HepG2 (cell line): ENCODE data around the gene ABAT. TPM values are rescaled to one million over a fixed set of nuclear protein-coding genes. Genes with fewer than 3 reads are reported as not detected.
A peak's percentile ranks its signal among the peaks of the same experiment; 100 is the strongest.

Experiments used
- HMGXB4 ChIP-seq, 2 experiments: sonication (generic) in 1 of 2; formaldehyde crosslinking in 1 of 2; IDR thresholded peaks; 2 replicates each; pipeline versions ENCODE4 v1.4.0 to v1.6.1; 2018 to 2020; ENCODE audit warnings: missing genetic modification reagents in 2 of 2, borderline replicate concordance in 1 of 2, low read depth in 1 of 2, mild to moderate bottlenecking in 1 of 2, missing biosample characterization in 1 of 2
- HNF4A ChIP-seq: sonication (generic); formaldehyde crosslinking; IDR thresholded peaks from 2 replicates; pipeline ENCODE4 v1.4.0; 2020; ENCODE audit warnings: missing genetic modification reagents
- HNF4G ChIP-seq, 2 experiments: sonication (generic) in 1 of 2; formaldehyde crosslinking in 1 of 2; IDR thresholded peaks; 2 replicates each; pipeline versions ENCODE4 v1.4.0 to v1.6.1; 2011 to 2020; ENCODE audit warnings: borderline replicate concordance in 2 of 2, low read depth in 2 of 2, mild to moderate bottlenecking in 2 of 2, low read length in 1 of 2, missing genetic modification reagents in 1 of 2, moderate library complexity in 1 of 2
- IKZF4 ChIP-seq: sonication (generic); formaldehyde crosslinking; IDR thresholded peaks from 2 replicates; pipeline ENCODE4 v1.5.1; 2020; ENCODE audit warnings: borderline replicate concordance, mild to moderate bottlenecking, low read depth, missing genetic modification reagents; ENCODE audit errors: not compliant biosample characterization
- MEIS2 ChIP-seq: sonication (generic); formaldehyde crosslinking; IDR thresholded peaks from 2 replicates; pipeline ENCODE4 v1.9.0; 2021; ENCODE audit warnings: mild to moderate bottlenecking, missing genetic modification reagents
- PAF1 ChIP-seq: IDR thresholded peaks from 2 replicates; pipeline ENCODE4 v1.6.1; 2016; ENCODE audit warnings: missing genetic modification reagents, missing compliant biosample characterization
- PATZ1 ChIP-seq: sonication (generic); formaldehyde crosslinking; IDR thresholded peaks from 2 replicates; pipeline ENCODE4 v1.4.0; 2020; ENCODE audit warnings: missing genetic modification reagents
- SKI ChIP-seq: fragments of 450-650 bp; IDR thresholded peaks from one replicate; pipeline ENCODE4 v1.6.1; 2018; ENCODE audit warnings: mild to moderate bottlenecking; ENCODE audit not compliant: partially characterized antibody
- SOX13 ChIP-seq, 3 experiments: fragments of 450-650 bp in 1 of 3; sonication (generic) in 1 of 3; formaldehyde crosslinking in 1 of 3; IDR thresholded peaks in 2 of 3; conservative IDR thresholded peaks in 1 of 3; 2 replicates each; pipeline versions ENCODE4 v1.5.0 to v1.6.1; 2016 to 2020; ENCODE audit warnings: antibody characterized with exemption in 1 of 3, mild to moderate bottlenecking in 1 of 3, missing compliant biosample characterization in 1 of 3, missing genetic modification reagents in 1 of 3, moderate library complexity in 1 of 3
- ZBTB4 ChIP-seq: sonication (generic); formaldehyde crosslinking; IDR thresholded peaks from 2 replicates; pipeline ENCODE4 v1.4.0; 2020; ENCODE audit warnings: missing genetic modification reagents, mild to moderate bottlenecking, borderline replicate concordance
- ZNF292 ChIP-seq: sonication (generic); formaldehyde crosslinking; IDR thresholded peaks from 2 replicates; pipeline ENCODE4 v1.8.1; 2022; ENCODE audit warnings: mild to moderate bottlenecking, low read depth, missing genetic modification reagents, borderline replicate concordance
- ZNF496 ChIP-seq: sonication (generic); formaldehyde crosslinking; IDR thresholded peaks from 2 replicates; pipeline ENCODE4 v1.8.1; 2023; ENCODE audit warnings: mild to moderate bottlenecking, moderate library complexity, missing genetic modification reagents; ENCODE audit not compliant: insufficient replicate concordance
- ZNF616 ChIP-seq: sonication (generic); formaldehyde crosslinking; IDR thresholded peaks from 2 replicates; pipeline ENCODE4 v1.5.0; 2020; ENCODE audit warnings: low read depth, mild to moderate bottlenecking, missing genetic modification reagents
- polyA plus RNA-seq, 8 experiments: library from polyadenylated mRNA; depleted of rRNA in 3 of 8; stranded (reverse) in 7 of 8; unstranded in 1 of 8; fragments of >200 nt; fragmentation: Illumina TruSeq in 4 of 8; extraction: Trizol in 4 of 8; gene quantifications; 2 replicates each; pipeline versions ENCODE4 v1.2.1 to v1.2.3, GENCODE V29; 2011 to 2016; ENCODE audit warnings: low read depth in 4 of 8, missing spikeins in 1 of 8, mixed read lengths in 1 of 8; ENCODE audit not compliant: insufficient read depth in 1 of 8
- total RNA-seq, 5 experiments: library from RNA; depleted of rRNA; stranded (reverse); fragments of >200 nt; fragmentation: Illumina TruSeq; extraction: Trizol; gene quantifications; 2 replicates each; pipeline ENCODE4 v1.2.3, GENCODE V29; 2016; ENCODE audit warnings: low read depth in 1 of 5
- TF ChIP-seq, protein P1 (sequence below): sonication (generic); formaldehyde crosslinking; conservative IDR thresholded peaks from 2 replicates; pipeline ENCODE4 v1.8.0; 2022; ENCODE audit warnings: mild to moderate bottlenecking, moderate library complexity, missing genetic modification reagents
- TF ChIP-seq, protein P2 (sequence below): sonication (generic); formaldehyde crosslinking; IDR thresholded peaks from 2 replicates; pipeline ENCODE4 v1.4.0; 2020; ENCODE audit warnings: mild to moderate bottlenecking, missing genetic modification reagents, borderline replicate concordance

The ABAT gene
- total and polyA plus RNA-seq, 2 of the 13 experiments (the other 11 are each of a cell fraction or from before 2014, with no cell fraction given): 47.6 to 97.3 TPM

- TF ChIP-seq ZNF616 (CRISPR knock-in tag): no peak
- TF ChIP-seq ZNF496: no peak
- no peak for TF ChIP-seq HNF4G (IDR thresholded peaks at IDR 0.05; ENCODE audit: borderline replicate concordance, low read depth, low read length)
- 0 out of 2 replicates have a peak, but pooled peaks have one; percentile 23 for TF ChIP-seq HNF4G (CRISPR knock-in tag; IDR thresholded peaks at IDR 0.05; ENCODE audit: borderline replicate concordance, low read depth)
- TF ChIP-seq, protein P1, sequence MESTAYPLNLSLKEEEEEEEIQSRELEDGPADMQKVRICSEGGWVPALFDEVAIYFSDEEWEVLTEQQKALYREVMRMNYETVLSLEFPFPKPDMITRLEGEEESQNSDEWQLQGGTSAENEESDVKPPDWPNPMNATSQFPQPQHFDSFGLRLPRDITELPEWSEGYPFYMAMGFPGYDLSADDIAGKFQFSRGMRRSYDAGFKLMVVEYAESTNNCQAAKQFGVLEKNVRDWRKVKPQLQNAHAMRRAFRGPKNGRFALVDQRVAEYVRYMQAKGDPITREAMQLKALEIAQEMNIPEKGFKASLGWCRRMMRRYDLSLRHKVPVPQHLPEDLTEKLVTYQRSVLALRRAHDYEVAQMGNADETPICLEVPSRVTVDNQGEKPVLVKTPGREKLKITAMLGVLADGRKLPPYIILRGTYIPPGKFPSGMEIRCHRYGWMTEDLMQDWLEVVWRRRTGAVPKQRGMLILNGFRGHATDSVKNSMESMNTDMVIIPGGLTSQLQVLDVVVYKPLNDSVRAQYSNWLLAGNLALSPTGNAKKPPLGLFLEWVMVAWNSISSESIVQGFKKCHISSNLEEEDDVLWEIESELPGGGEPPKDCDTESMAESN: no peak
- no peak for TF ChIP-seq MEIS2 (CRISPR knock-in tag)
- no peak for TF ChIP-seq SOX13 (IDR thresholded peaks at IDR 0.05)
- TF ChIP-seq SOX13 (CRISPR knock-in tag; conservative IDR thresholded peaks at IDR 0.05 in 1 of 2, IDR thresholded peaks at IDR 0.05 in 1 of 2): peak in 1 of 2 experiments; percentile 12; a peak in 1 of 4 replicates
- TF ChIP-seq ZBTB4 (CRISPR knock-in tag): no peak
- no peak for TF ChIP-seq PATZ1 (CRISPR knock-in tag)
- TF ChIP-seq ZNF292 (CRISPR knock-in tag): no peak
- TF ChIP-seq IKZF4 (CRISPR knock-in tag): no peak
- TF ChIP-seq HMGXB4 (CRISPR knock-in tag; IDR thresholded peaks at IDR 0.05; ENCODE audit: borderline replicate concordance in 1 of 2, low read depth in 1 of 2): peak; percentile 32 to 59; a peak in 3 of 4 replicates
- TF ChIP-seq, protein P2, sequence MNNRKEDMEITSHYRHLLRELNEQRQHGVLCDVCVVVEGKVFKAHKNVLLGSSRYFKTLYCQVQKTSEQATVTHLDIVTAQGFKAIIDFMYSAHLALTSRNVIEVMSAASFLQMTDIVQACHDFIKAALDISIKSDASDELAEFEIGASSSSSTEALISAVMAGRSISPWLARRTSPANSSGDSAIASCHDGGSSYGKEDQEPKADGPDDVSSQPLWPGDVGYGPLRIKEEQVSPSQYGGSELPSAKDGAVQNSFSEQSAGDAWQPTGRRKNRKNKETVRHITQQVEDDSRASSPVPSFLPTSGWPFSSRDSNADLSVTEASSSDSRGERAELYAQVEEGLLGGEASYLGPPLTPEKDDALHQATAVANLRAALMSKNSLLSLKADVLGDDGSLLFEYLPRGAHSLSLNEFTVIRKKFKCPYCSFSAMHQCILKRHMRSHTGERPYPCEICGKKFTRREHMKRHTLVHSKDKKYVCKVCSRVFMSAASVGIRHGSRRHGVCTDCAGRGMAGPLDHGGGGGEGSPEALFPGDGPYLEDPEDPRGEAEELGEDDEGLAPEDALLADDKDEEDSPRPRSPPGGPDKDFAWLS (CRISPR knock-in tag): no peak
- TF ChIP-seq HNF4A (CRISPR knock-in tag): no peak
- TF ChIP-seq PAF1 (CRISPR knock-in tag): no peak
- peak; percentile 17 for TF ChIP-seq SKI
Observed at GRCh38 chr16:8660841-8661301, 13.5 kb upstream of the ABAT start (continued).
